RWPE2 (cell line): ENCODE data around the gene DFFB.

ENCODE experiments used
- ATAC-seq: fragments of 200-7000 bp; cut with Tn5 transposase; 3 replicates; pipeline ENCODE4 v1.9.1; 2021; ENCODE audit warnings: low read depth
- DNase-seq: peaks from one replicate; pipeline ENCODE4 v3.0.0-alpha.2; 2020; ENCODE audit warnings: low spot score
- H3K27ac ChIP-seq: fragments of 450-650 bp; 2 replicates; pipeline ENCODE4 v1.5.1; 2017; ENCODE audit warnings: mild to moderate bottlenecking; ENCODE audit not compliant: poor library complexity, severe bottlenecking
- H3K27me3 ChIP-seq: fragments of 250-450 bp; sonication (Bioruptor Pico); 2 replicates; pipeline ENCODE4 v1.5.1; 2021; ENCODE audit warnings: mild to moderate bottlenecking, moderate library complexity; ENCODE audit not compliant: insufficient read depth, poor library complexity, severe bottlenecking
- H3K36me3 ChIP-seq: fragments of 250-450 bp; sonication (Bioruptor Pico); 2 replicates; pipeline ENCODE4 v1.5.1; 2020; ENCODE audit warnings: low read depth, mild to moderate bottlenecking, moderate library complexity
- H3K4me1 ChIP-seq: fragments of 250-450 bp; sonication (Bioruptor Pico); 2 replicates; pipeline ENCODE4 v1.5.1; 2021; ENCODE audit warnings: mild to moderate bottlenecking, moderate library complexity; ENCODE audit not compliant: insufficient read depth, poor library complexity, severe bottlenecking
- H3K4me3 ChIP-seq: fragments of 250-450 bp; sonication (Bioruptor Pico); 2 replicates; pipeline ENCODE4 v1.5.1; 2021; ENCODE audit warnings: mild to moderate bottlenecking, moderate library complexity; ENCODE audit not compliant: severe bottlenecking
- H3K9me3 ChIP-seq: fragments of 250-450 bp; sonication (Bioruptor Pico); 2 replicates; pipeline ENCODE4 v1.5.1; 2021; ENCODE audit warnings: mild to moderate bottlenecking, moderate library complexity; ENCODE audit not compliant: severe bottlenecking
- CTCF ChIP-seq: fragments of 450-650 bp; IDR thresholded peaks from one replicate; pipeline ENCODE4 v1.5.1; 2017; ENCODE audit warnings: mild to moderate bottlenecking, moderate library complexity; ENCODE audit not compliant: poor library complexity, severe bottlenecking

DFFB gene

GRCh38 chr1:3910857-3911845 is 53.9 kb downstream of the DFFB start:
- TF ChIP-seq CTCF = peak; percentile 85
- Histone ChIP-seq H3K4me3 (no peak overlapping the region), H3K27me3 (no peaks in the 10 kb centered on the region), H3K36me3 (no peaks in the 10 kb centered on the region), H3K27ac (no peak overlapping the region), H3K4me1 (no peaks in the 10 kb centered on the region), H3K9me3 (no peaks in the 10 kb centered on the region)
- DNase-seq = peak; percentile 74
- peak; percentile 93 for ATAC-seq

GRCh38 chr1:3911981-3912808 is 54.9 kb downstream of the DFFB start:
- ATAC-seq (no peak), DNase-seq (no peak)
- no peak overlapping the region for H3K27ac ChIP-seq
- no peaks in the 10 kb centered on the region for H3K36me3 ChIP-seq
- H3K9me3 ChIP-seq = no peaks in the 10 kb centered on the region
- no peak overlapping the region for H3K4me3 ChIP-seq
- no peaks in the 10 kb centered on the region for H3K4me1 ChIP-seq
- no peak for TF ChIP-seq CTCF
- no peaks in the 10 kb centered on the region for H3K27me3 ChIP-seq

GRCh38 chr1:3912809-3913685 is 55.8 kb downstream of the DFFB start:
- DNase-seq (no peak), ATAC-seq (no peak)
- Histone ChIP-seq H3K36me3 (no peaks in the 10 kb centered on the region), H3K27me3 (no peaks in the 10 kb centered on the region), H3K9me3 (no peaks in the 10 kb centered on the region), H3K4me3 (no peak overlapping the region), H3K27ac (no peak overlapping the region), H3K4me1 (no peaks in the 10 kb centered on the region)
- TF ChIP-seq CTCF = no peak

GRCh38 chr1:3914331-3914851 is 57.1 kb downstream of the DFFB start:
- DNase-seq = no peak
- H3K9me3 ChIP-seq = no peaks in the 10 kb centered on the region
- no peaks in the 10 kb centered on the region for H3K27me3 ChIP-seq
- H3K27ac ChIP-seq = no peak overlapping the region
- H3K4me3 ChIP-seq = no peak overlapping the region
- ATAC-seq = no peak
- H3K4me1 ChIP-seq = no peaks in the 10 kb centered on the region
- no peak for TF ChIP-seq CTCF
- H3K36me3 ChIP-seq = no peaks in the 10 kb centered on the region
